Aorta (tissue), 5 donors: ENCODE data around the gene SORBS2. TPM values are rescaled to one million over a fixed set of nuclear protein-coding genes. Genes with fewer than 3 reads are reported as not detected.

ENCODE experiments used
- ATAC-seq: fragments of 200-7000 bp; cut with Tn5 transposase; one replicate; pipeline ENCODE4 v1.9.1; 2022; ENCODE audit warnings: moderate library complexity; ENCODE audit not compliant: low FRiP score
- DNase-seq, 2 donors: peaks; one replicate each; pipeline ENCODE4 v3.0.0-alpha.2; 2020
- H3K27ac ChIP-seq, 2 donors: one replicate each; pipeline ENCODE4 v1.5.1; 2013; ENCODE audit warnings: low read length in 2 of 2, mild to moderate bottlenecking in 2 of 2, moderate library complexity in 2 of 2, control low read depth in 1 of 2, inconsistent platforms in 1 of 2, low read depth in 1 of 2
- H3K27me3 ChIP-seq, 2 donors: one replicate each; pipeline ENCODE4 v1.6.1; 2013; ENCODE audit warnings: control low read depth in 1 of 2, low read length in 1 of 2, mild to moderate bottlenecking in 1 of 2, moderate library complexity in 1 of 2; ENCODE audit not compliant: insufficient read depth in 2 of 2, control insufficient read depth in 1 of 2
- H3K36me3 ChIP-seq, 2 donors: one replicate each; pipeline ENCODE4 v1.6.1; 2013; ENCODE audit warnings: control low read depth in 1 of 2, low read length in 1 of 2, mild to moderate bottlenecking in 1 of 2; ENCODE audit not compliant: insufficient read depth in 2 of 2, control insufficient read depth in 1 of 2
- H3K4me1 ChIP-seq, 2 donors: one replicate each; pipeline ENCODE4 v1.6.1; 2013; ENCODE audit warnings: low read length in 2 of 2, control low read depth in 1 of 2, mild to moderate bottlenecking in 1 of 2, moderate library complexity in 1 of 2; ENCODE audit not compliant: insufficient read depth in 2 of 2, control insufficient read depth in 1 of 2
- H3K4me3 ChIP-seq, 2 donors: one replicate each; pipeline ENCODE4 v1.5.1; 2013; ENCODE audit warnings: low read length in 2 of 2, control low read depth in 1 of 2, mild to moderate bottlenecking in 1 of 2
- H3K9me3 ChIP-seq: one replicate; pipeline ENCODE4 v1.6.1; 2013; ENCODE audit warnings: mild to moderate bottlenecking, low read length; ENCODE audit not compliant: control insufficient read depth
- WGBS, 2 donors: extraction: QIAGEN DNeasy Blood & Tissue Kit; methylation state at CpG; one replicate each; pipeline ENCODE4 v1.1.7; 2013; 5-methylcytosine and 5-hydroxymethylcytosine counted together
- intact Hi-C, 2 donors: fragments of 100-400 bp; cut with DNase I; formaldehyde crosslinking; loops; one replicate each; pipeline versions ENCODE4 v1.14.2 to v1.15.0; 2022
- polyA plus RNA-seq, 2 donors: library from polyadenylated mRNA; stranded (reverse); fragments of 200-250 nt; gene quantifications; one replicate each; pipeline ENCODE4 v1.2.3, GENCODE V29; 2013
- total RNA-seq, 2 donors: library from RNA; stranded (reverse); fragmentation: NEBNext Ultra II Directional; extraction: Animal tissue kit (Norgen Biotek cat#: 25700); gene quantifications; one replicate each; pipeline ENCODE4 v1.2.1, GENCODE V29; 2021
- donor health status: healthy with polysubstance abuse.
- donor health status: Bipolar disorder and iron deficiency.
- donor health status: DM: no; HTN: no; CAD: no.
- donor health status: DM: no; HTN: no; CAD: no.
- donor health status: DM: yes; HTN: yes; CAD: no.

SORBS2 gene
- total and polyA plus RNA-seq, 4 donors = 111 to 696 (median 246) TPM

DNA sequence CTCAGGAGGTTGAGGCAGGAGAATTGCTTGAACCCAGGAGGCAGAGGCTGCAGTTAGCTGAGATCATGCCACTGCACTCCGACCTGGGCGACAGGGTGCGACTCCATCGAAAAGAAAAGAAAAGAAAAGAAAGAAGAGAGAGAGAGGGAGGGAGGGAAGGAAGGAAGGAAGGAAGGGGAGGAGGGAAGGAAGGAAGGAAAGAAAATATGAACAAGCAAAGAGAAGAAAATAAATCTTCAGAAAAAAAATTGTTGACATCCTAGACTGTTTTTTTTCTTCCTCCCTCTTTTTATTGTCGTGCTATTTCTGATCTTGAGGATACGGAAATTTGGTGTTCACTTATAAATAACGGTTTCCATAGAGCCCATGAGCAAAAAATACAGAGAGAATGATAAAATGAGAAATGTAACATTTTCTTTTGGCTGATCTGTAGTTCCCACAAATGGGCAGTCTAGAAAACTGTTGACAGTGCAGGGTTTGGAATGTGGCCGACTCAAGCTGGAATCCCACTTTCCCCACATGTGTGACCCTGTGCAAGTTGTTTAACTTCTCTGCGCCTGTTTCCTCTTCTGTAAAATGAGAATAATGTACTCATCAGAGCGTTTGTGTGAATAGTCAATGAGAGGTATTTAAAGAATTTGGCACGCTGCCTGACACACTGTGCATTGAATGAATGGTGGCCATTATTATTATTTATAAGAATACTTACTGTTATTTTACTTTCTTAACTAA is 19.4 kb downstream of the SORBS2 start:
- ATAC-seq (no peak), DNase-seq (no peak)
- H3K4me3 ChIP-seq = no peak overlapping the region
- WGBS, 2 donors = 40 to 44% methylated on average over 11 of the region's 11 CpGs
- H3K4me1 ChIP-seq = no peaks in the 10 kb centered on the region
- intact Hi-C loops = no loop called here
- H3K27ac ChIP-seq = no peak overlapping the region
- H3K36me3 ChIP-seq = no peaks in the 10 kb centered on the region
- no peaks in the 10 kb centered on the region for H3K9me3 ChIP-seq
- H3K27me3 ChIP-seq = no peaks in the 10 kb centered on the region

DNA sequence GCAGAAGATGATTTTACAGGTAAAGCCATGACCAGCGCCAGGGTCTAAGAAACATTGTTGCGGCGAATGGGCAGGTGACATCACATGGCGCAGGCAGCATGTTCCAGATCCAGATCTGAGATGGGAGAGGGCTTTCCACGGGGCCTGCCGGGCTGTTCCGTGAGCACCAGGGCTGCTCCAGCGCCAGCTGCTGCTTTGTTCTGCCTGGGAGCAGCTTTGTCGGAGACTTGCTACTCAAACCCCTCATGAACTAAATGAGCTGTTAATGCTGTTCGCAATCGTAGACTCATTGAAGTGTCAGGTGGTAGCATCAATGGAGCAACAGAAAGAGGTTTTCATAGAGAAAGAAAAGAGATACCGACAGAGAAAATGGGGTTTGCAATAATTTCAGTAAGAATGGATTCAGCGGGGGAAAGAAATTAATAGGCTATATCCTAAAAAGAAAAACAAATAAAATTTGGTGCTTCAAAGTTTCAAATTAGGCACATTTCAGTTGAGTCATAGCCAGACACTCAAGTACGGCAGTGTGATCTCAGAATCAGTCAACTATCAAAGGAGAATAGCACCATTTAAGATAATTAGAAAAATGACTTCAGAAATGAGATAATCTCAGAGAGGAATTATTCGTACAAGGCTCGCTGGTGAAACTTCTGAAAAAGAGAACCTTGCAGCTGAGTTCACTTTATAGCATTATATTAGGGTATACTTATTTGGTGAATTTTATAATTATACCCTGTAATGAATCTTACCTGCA is 23.9 kb downstream of the SORBS2 start:
- DNase-seq = no peak
- ATAC-seq = no peak
- Histone ChIP-seq H3K27ac (no peak overlapping the region), H3K4me1 (no peaks in the 10 kb centered on the region), H3K9me3 (no peaks in the 10 kb centered on the region), H3K4me3 (no peak overlapping the region), H3K36me3 (no peaks in the 10 kb centered on the region), H3K27me3 (no peaks in the 10 kb centered on the region)
- intact Hi-C loops = no loop called here
- WGBS, 2 donors = 96 to 97% methylated on average over 16 of the region's 16 CpGs

DNA sequence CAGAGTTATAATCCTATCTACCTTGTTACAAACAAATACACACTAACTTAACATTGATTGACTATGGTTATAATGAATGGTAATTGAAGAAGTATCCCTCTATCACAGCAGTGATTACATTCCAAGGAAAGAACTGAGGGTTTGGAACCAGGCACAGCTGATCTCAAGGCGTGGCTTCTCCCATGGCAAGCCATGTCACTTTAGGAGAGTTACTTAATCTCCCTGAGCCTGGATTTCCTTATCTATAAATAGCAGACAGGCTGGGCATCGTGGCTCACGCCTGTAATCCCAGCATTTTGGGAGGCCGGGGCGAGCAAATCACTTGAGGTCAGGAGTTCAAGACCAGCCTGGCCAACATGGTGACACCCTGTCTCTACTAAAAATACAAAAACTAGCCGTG is 25.6 kb downstream of the SORBS2 start:
- DNase-seq = no peak
- Histone ChIP-seq H3K4me1 (no peaks in the 10 kb centered on the region), H3K36me3 (no peaks in the 10 kb centered on the region), H3K9me3 (no peaks in the 10 kb centered on the region), H3K27ac (no peak overlapping the region), H3K4me3 (no peak overlapping the region), H3K27me3 (no peaks in the 10 kb centered on the region)
- intact Hi-C loops = no loop called here
- WGBS, 2 donors = 64 to 68% methylated on average over 6 of the region's 6 CpGs
- no peak for ATAC-seq

DNA sequence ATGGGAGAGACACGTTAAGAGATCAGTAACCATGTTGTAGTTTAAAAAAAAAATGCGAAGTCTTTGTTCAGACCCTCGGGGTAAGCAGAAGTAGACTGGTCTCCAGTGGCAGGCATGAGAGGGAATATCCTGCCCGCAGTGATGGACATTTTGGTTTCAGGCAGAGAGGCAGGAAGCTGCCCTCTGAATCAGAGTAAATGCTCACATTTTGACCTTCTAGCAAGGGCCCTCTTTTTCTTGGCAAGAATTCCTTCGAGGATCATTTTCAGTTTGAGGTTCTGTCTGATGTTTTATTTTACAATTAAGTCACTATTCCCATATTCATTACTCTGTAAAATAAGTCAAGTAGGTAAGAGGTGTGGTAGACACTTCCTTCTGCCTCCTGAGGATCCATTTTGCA is 28.4 kb downstream of the SORBS2 start:
- Histone ChIP-seq H3K4me3 (no peak overlapping the region), H3K36me3 (no peaks in the 10 kb centered on the region), H3K27ac (no peak overlapping the region), H3K27me3 (no peaks in the 10 kb centered on the region), H3K9me3 (no peaks in the 10 kb centered on the region), H3K4me1 (no peaks in the 10 kb centered on the region)
- intact Hi-C loops = no loop called here
- DNase-seq (no peak), ATAC-seq (no peak)
- WGBS, 2 donors = 59 to 67% methylated on average over 5 of the region's 5 CpGs

DNA sequence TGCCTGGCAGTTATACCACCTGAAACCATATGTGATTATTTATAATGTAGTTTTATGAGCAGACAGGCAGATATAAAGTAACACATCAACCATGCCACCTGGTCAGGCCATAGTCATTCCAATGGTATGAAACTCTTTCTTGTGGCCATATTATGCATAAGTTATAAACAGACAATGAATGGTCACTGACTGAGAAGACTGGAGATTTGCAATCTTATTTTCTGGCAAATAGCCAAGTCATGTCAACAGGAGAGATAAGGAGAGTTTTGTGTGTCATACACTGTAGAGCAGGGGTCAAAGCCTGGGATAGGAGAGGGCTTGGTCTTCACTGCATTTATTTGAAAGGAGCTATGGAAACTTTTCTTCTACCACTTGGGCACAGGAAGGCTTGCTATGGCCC is 29.5 kb downstream of the SORBS2 start:
- no peaks in the 10 kb centered on the region for H3K4me1 ChIP-seq

DNA sequence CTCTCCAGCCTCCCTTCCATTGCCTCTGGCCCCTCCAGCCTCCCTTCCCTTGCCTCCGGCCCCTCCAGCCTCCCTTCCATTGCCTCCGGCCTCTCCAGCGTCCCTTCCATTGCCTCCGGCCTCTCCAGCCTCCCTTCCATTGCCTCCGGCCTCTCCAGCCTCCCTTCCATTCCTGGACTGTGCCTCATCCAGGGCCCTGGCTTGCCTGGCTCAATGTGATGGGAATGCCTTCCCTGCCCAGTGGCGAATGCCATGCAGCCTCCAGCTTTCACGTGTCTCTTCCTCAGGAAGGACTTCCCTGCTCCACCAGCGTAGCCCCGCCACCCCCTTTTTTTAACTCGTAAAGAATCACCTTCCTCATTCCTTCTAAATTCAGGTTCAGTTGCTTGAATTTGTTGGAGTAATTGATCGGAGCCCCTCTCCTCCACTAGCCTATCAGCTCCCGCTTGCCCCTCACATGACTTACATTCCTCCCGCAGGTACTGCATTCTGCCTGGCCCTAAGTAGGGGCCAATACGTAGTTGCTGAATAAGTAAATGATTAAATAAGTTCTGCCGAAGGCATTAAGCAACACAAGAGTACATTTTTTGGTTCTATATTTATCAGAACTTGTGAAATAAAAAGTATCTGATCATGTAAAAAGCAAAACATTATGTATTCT is 30.3 kb downstream of the SORBS2 start:
- no peak for DNase-seq
- Histone ChIP-seq H3K4me3 (no peak overlapping the region), H3K27ac (no peak overlapping the region), H3K27me3 (no peaks in the 10 kb centered on the region), H3K9me3 (no peaks in the 10 kb centered on the region), H3K4me1 (no peaks in the 10 kb centered on the region), H3K36me3 (no peaks in the 10 kb centered on the region)
- 86 to 89% methylated on average over 14 of the region's 15 CpGs for WGBS, 2 donors
- intact Hi-C loops = no loop called here
- ATAC-seq = no peak

More for the DNA sequence above, 29.5 kb downstream of the SORBS2 start:
- intact Hi-C loops = no loop called here
- H3K27me3 ChIP-seq = no peaks in the 10 kb centered on the region
- no peak overlapping the region for H3K27ac ChIP-seq
- no peaks in the 10 kb centered on the region for H3K36me3 ChIP-seq
- no peak for DNase-seq
- ATAC-seq = no peak
- no peaks in the 10 kb centered on the region for H3K9me3 ChIP-seq
- H3K4me3 ChIP-seq = no peak overlapping the region

DNA sequence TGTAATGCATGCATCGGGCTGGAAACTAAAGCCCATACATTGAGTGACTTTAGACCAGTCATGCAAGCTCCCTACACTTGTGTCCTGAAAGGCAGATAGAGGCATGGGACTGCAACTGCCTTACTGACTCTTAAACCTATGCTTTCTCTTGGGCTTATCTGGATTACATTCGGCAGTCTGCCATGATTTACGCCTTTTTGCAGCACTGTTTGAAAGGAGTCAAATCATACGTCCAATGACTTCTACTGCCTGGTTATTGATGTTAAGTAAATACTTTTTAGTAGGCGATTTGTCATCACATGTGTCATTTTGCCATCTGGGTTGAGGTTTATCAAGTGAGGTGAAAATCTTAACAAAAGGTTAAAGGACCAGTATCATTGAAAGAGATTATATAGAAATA is 31.5 kb downstream of the SORBS2 start:
- ATAC-seq = no peak
- no peak overlapping the region for H3K27ac ChIP-seq
- no peaks in the 10 kb centered on the region for H3K36me3 ChIP-seq

DNA sequence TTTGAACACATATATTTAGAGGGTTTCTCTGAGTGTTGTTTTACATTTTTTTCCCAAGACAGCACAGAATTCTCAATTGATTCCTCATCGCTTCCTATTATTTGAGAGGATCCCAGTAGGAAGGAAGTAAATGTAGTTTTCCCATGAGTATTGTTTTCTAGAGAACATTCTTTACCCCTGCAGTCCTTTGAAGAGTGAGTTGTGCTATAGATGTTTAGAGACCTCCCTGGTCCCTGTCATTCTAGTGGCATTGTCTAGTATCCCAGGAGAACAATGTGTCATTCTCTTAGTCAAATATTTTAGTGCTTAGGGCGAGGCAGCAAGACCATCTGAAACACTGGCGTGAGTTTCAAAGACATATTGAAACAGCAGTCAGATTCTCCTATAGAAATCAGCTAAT is 32.5 kb downstream of the SORBS2 start:
- ATAC-seq (no peak), DNase-seq (no peak)
- Histone ChIP-seq H3K27ac (no peak overlapping the region), H3K4me3 (no peak overlapping the region), H3K9me3 (no peaks in the 10 kb centered on the region), H3K4me1 (peaks cover 1 to 3% of the 10 kb centered on the region in 2 donors), H3K36me3 (no peaks in the 10 kb centered on the region), H3K27me3 (no peaks in the 10 kb centered on the region)
- WGBS, 2 donors = 97 to 98% methylated on average over 3 of the region's 3 CpGs
- intact Hi-C loops = loop anchor here (10.0 kb wide), 2 partner anchors 85 to 245 kb away; no protein-coding TSS in a partner anchor

More for the DNA sequence above, 31.5 kb downstream of the SORBS2 start:
- 92 to 94% methylated on average over 5 of the region's 5 CpGs for WGBS, 2 donors
- Histone ChIP-seq H3K4me3 (no peak overlapping the region), H3K4me1 (peaks cover 1 to 3% of the 10 kb centered on the region in 2 donors), H3K9me3 (no peaks in the 10 kb centered on the region), H3K27me3 (no peaks in the 10 kb centered on the region)
- intact Hi-C loops = no loop called here
- no peak for DNase-seq
